ENCODE data around the gene DACT1.

Gene DACT1

GRCh38 chr14:58668848-58669480 is 31.2 kb downstream of the DACT1 start:
- no peak for DNase-seq

- DNase-seq, result no peak
These were observed 31.9 kb downstream of the DACT1 start for GRCh38 chr14:58669556-58670200.

DNA sequence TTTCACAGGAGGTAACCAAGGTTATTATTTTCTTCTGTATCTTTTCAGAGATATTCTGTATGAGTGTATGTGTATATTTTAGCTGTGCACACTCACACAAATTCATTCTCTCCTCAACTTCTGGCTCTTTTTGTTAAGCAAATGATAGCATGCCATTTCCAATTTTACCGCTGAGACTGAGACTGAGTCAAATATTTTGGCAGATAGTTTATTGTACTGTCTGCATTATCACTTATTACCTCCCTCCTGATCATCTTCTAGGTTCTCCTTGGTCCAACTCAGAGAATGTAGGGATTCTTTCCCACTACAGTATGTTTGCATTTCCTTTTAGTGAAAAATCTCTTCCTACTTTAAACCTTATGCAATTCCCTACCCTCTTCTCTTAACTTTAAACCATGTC is 33.3 kb downstream of the DACT1 start:
- DNase-seq, result no peak

DNA sequence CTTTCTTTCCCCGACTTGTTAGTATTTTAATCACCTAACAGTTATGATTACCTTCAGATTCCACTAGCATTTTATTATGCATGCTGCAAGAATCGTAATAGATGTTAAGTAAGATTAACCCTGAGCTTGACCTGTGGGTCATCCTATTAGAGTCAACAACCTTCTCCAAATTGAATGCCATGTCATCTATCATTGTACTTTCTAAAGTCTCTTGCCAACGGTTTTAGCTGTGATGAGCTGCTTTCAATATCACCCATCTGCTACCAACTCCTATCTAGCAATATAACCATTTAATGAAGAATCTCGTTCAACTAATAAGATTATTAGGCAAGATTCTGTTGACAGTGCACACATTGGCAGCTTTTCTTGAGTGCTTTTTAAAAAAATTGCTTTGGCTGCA is 33.7 kb downstream of the DACT1 start:
- no peak for DNase-seq

GRCh38 chr14:58673722-58674121 is 36.0 kb downstream of the DACT1 start:
- DNase-seq, result no peak

DNA sequence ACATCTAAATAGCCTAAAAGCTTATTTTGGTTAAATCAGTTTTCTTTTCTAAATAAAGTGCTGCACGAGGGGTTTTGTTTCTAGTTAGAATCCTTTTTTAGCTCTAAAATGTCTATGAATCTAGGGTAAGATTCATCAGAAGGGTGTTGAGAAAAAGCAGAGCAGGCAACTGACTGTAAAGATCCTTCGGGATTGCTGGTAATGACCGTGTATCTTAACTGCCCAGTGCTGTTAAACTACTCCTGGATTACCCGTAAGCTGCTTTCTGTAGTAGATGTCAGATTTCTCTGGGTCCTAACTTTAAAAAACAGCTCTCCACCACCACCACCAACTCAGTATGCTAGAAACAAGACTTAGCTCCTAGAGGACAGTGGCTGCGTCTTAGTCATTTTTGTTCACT is 39.2 kb downstream of the DACT1 start:
- DNase-seq, result no peak

GRCh38 chr14:58677517-58677916 is 39.8 kb downstream of the DACT1 start:
- no peak for DNase-seq

DNA sequence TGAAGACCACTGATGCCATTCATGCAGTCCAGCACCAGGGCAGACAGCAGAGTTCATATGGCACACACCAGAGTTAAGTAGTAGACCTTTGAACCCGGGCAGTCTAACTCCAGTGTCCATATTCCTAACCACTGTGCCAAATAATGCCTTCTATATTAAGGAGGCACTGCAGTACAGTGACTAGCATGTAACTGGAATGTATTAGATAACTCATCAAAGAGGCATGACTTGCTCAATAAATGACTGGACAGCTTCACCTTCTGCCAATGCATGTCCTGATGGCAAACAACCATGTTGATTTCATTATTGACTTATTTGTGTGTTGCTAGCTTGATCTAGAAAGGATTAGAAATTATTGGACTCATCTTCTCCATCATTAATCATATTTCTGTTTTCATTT is 40.2 kb downstream of the DACT1 start:
- DNase-seq, result no peak

DNA sequence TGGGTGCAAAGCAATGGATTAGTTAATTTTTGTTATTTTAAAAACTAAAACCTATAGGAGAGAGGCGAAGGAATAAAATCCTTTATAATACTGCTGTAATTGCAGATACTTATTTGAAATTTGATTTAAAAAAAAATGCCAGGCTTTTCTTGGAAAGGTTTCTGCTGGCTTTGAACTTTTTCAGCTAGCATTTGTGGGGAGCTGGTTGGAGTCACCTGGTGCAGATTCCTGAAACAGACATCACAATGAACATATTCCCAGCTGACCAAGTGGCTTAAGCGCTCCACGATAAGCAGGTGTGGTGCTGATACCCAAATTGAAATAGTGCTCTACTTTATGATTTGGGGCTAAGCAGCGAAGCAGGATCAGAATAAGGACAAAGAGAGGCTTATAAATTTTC is 42.9 kb downstream of the DACT1 start:
- DNase-seq, result no peak

DNA sequence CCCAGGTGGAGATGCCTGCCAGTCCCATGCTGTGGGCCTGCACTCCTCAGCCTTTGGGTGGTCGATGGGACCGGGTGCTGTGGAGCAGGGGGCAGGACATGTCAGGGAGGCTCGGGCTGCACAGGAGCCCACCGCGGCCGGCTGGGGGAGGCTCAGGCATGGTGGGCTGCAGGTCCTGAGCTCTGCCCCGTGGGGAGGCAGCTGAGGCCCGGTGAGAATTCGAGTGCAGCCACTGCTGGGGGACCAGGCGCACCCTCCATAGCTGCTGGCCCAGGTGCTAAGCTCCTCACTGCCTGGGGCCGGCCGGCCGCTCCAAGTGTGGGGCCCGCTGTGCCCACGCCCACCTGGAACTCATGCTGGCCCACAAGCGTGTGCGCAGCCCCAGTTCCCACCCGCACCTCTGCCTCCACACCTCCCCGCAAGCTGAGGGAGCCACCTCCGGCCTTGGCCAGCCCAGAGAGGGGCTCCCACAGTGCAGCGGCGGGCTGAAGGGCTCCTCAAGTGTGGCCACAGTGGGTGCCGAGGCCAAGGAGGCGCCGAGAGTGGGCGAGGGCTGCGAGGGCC is 49.6 kb downstream of the DACT1 start:
- no peak for DNase-seq

DNA sequence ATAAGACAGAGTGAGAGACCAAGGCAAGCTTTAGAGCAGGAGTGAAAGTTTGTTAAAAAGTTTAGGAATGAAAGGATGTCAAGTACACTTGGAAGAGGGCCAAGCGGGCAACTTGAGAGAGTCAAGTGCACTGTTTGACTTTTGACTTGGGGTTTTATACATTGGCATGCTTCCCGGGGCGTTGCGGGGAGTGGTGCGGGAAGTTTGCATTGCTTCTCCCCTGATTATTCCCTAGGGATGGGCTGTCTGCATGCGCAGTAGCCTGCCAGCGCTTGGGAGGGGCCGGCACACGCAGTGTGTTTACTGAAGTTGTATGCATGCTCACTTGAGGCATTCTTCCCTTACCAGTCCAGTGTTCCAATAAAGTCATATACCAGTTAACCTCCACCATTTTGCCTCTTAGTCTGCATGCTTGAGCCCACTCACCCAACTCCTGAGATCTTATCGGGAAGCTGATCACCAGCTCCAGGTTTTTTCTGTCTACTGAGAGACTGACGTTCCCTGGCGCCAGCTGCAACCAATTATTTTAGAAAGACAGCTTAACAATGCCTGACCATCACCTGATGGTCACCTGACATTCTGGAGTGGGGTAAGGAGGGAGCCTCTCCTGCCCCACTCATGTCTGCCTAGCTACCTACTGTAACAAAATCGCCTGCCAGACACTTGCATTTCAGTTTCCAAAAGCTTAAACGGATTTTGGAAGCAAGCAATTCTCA is 53.2 kb downstream of the DACT1 start:
- no peak for DNase-seq

DNA sequence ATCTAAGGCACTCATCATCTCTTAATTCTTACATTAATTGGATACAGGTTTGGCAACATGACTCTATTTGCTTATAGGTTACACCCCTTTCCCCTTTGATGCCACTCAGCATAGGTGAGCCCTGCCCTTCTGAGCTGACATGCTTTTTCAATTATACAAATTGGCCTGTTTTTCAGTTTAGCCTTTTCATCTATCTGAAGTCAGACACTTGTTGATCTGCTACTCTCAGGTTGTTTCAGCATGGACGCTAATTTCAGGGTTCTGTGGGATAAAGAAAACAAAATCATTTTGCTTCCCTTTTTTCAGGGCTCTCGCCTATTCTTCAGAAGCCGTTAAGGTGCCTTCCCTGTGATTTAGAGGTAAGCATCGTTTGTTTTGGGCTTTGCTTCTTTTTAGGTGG is 55.3 kb downstream of the DACT1 start:
- DNase-seq, result no peak

DNA sequence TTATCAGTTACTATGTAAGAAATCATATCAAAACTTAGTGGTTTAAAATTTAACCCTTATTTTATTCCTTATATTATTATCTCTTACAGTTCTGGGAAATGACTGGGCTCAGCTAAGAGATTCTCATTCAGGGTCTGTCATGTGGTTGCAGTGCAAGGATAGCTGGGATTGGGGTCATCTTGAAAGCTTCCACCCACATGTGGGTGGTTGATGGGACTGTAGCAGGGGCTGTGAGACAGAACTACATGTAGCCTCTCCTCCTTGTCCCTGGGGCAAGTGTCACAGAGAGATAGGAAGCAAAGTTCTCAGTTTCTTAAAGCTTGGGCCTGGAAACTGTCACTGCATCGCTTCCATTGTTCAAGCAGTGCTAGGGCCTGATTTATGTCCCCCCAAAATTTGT is 57.8 kb downstream of the DACT1 start:
- no peak for DNase-seq

DNA sequence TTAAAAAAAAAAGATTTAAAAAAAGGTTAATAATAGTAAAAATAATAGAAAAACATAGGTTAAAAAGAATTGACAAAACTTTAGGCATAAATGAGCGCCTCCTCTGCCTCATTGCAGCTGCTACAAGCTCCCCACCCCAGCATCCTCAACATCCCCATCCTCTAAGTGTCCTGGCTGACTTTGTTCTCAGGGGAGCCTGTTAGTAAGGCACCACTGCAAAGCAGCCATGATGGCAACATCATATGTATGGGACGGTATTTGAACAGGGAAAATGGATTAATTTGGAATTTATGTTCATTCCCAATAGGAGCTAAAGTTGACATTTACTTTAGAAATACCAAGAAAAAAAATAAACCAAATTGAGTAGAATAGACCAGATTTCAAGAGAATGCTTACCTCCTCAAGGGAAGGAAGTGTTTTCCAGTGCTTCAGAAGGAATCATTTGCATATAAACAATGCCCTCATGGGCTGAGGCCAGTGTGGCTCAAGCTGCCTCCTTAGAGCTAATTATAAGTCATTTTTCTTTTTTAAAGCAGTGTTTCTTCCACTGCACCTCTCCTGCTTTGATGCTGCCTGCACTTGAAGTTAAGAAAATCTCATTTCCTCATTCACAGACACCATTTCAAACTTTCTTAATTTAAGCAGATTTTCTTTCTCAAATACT is 59.6 kb downstream of the DACT1 start:
- no peak for DNase-seq

Measured in suppressor macrophage treated with lipopolysaccharide for 1 hour (primary cell).